GM12878 (cell line): Measurements from ENCODE around the gene WDFY3. TPM values are rescaled to one million over a fixed set of nuclear protein-coding genes. Genes with fewer than 3 reads are reported as not detected.

Source experiments
- ATAC-seq: fragments of 200-7000 bp; cut with Tn5 transposase; 3 replicates; pipeline ENCODE4 v1.9.1; 2020; ENCODE audit warnings: mild to moderate bottlenecking, moderate library complexity
- BruUV-seq: library from RNA; stranded (reverse); fragments of 400-500 nt; replicated peaks from 2 replicates; lab custom pipeline; 2021; lab: Mats Ljungman, UMichigan
- CTCF ChIA-PET: fragments of 300-600 bp; sonication (Branson Sonifier 250); formaldehyde crosslinking; extraction: SDS; loops from one replicate; lab custom pipeline; 2021; ENCODE audit warnings: inconsistent platforms; lab: Yijun Ruan, JAX
- POLR2A ChIA-PET: fragments of 350-600 bp; formaldehyde crosslinking; extraction: SDS; loops from one replicate; lab custom pipeline; 2021; ENCODE audit warnings: inconsistent platforms; lab: Charles Lee
- RAD21 ChIA-PET: fragments of 300-600 bp; sonication (Branson Sonifier 250); formaldehyde crosslinking; loops from one replicate; lab custom pipeline; 2023; ENCODE audit warnings: antibody characterized with exemption; ENCODE audit not compliant: unreplicated experiment; lab: Charles Lee
- SMC1A ChIA-PET: fragments of 300-600 bp; sonication (Branson Sonifier 250); formaldehyde crosslinking; loops from one replicate; lab custom pipeline; 2023; ENCODE audit not compliant: unreplicated experiment, uncharacterized antibody; lab: Charles Lee
- DNase-seq: peaks from one replicate; pipeline ENCODE4 v3.0.0-alpha.2; 2011; ENCODE audit warnings: low read depth, low spot score
- FAIRE-seq: peaks from 3 replicates; lab custom pipeline; 2011; peaks lifted over from hg19 to GRCh38; lab: Jason Lieb, UNC
- H2AFZ ChIP-seq: 2 replicates; pipeline ENCODE4 v1.6.0; 2011; ENCODE audit warnings: low read depth, low read length, control low read depth; ENCODE audit not compliant: control insufficient read depth
- H3K27ac ChIP-seq: 2 replicates; pipeline ENCODE4 v1.5.1; 2011; ENCODE audit warnings: control low read depth; ENCODE audit not compliant: control insufficient read depth, insufficient read depth
- H3K27me3 ChIP-seq, 2 experiments: replicated peaks in 1 of 2; 2 replicates each; pipeline versions ENCODE4 v1.6.0 to v1.6.1; 2011; ENCODE audit warnings: low read length in 1 of 2; ENCODE audit not compliant: control insufficient read depth in 2 of 2, insufficient read depth in 2 of 2
- H3K36me3 ChIP-seq, 2 experiments: 2 replicates each; pipeline ENCODE4 v1.5.1; 2011; ENCODE audit warnings: low read length in 1 of 2; ENCODE audit not compliant: control insufficient read depth in 2 of 2, insufficient read depth in 2 of 2
- H3K4me1 ChIP-seq: 2 replicates; pipeline ENCODE4 v1.6.1; 2011; ENCODE audit warnings: mild to moderate bottlenecking, low read length, moderate library complexity, mixed read lengths; ENCODE audit not compliant: control insufficient read depth, insufficient read depth
- H3K4me2 ChIP-seq: 2 replicates; pipeline ENCODE4 v1.6.0; 2011; ENCODE audit warnings: control low read depth; ENCODE audit not compliant: control insufficient read depth, insufficient read depth
- H3K4me3 ChIP-seq: fragments of 200-600 bp; sonication (generic); 2 replicates; pipeline ENCODE4 v1.5.1; 2016
- H3K79me2 ChIP-seq: 2 replicates; pipeline ENCODE4 v1.6.0; 2011; ENCODE audit warnings: low read length; ENCODE audit not compliant: control insufficient read depth, insufficient read depth
- H3K9ac ChIP-seq: 2 replicates; pipeline ENCODE4 v1.8.0; 2011; ENCODE audit warnings: low read length, control low read depth, mixed read lengths; ENCODE audit not compliant: control insufficient read depth, insufficient read depth
- H3K9me3 ChIP-seq: replicated peaks from 3 replicates; pipeline ENCODE4 v1.5.1; 2011; ENCODE audit warnings: mild to moderate bottlenecking, low read length; ENCODE audit not compliant: control insufficient read depth, insufficient read depth
- H4K20me1 ChIP-seq: 2 replicates; pipeline ENCODE4 v1.6.0; 2011; ENCODE audit not compliant: control insufficient read depth, insufficient read depth
- HSF1 ChIP-seq: fragments of 150-350 bp; IDR thresholded peaks from 2 replicates; pipeline ENCODE4 v1.6.1; 2014; ENCODE audit warnings: mild to moderate bottlenecking, low read depth, low read length
- WGBS: methylation state at CpG from one replicate; pipeline ENCODE4 v1.1.6; 2016; ENCODE audit warnings: low lambda C conversion rate; ENCODE audit not compliant: insufficient replicate concordance, insufficient coverage; ENCODE audit errors: missing lambda C conversion rate; 5-methylcytosine and 5-hydroxymethylcytosine counted together
- in situ Hi-C: fragments of 300-500 bp; cut with MboI; formaldehyde crosslinking; loops from 9 replicates; pipeline ENCODE4 v1.14.3; 2018; ENCODE audit warnings: mixed read lengths
- intact Hi-C: fragments of 100-400 bp; cut with micrococcal nuclease; formaldehyde crosslinking; loops from one replicate; pipeline ENCODE4 v1.14.2; 2022; ENCODE audit not compliant: unreplicated experiment
- polyA plus RNA-seq, 11 experiments: library from polyadenylated mRNA; depleted of rRNA in 4 of 11; unstranded in 6 of 11; stranded (reverse) in 5 of 11; fragments of >200 nt; fragmentation: Nextera tagmentation in 4 of 11; fragmentation: Illumina TruSeq in 1 of 11; extraction: Ambion mirVana in 4 of 11; extraction: Trizol in 1 of 11; gene quantifications; 1 replicate in 1 of 11; 2 replicates in 10 of 11; pipeline versions ENCODE4 v1.2.1 to v1.2.3, GENCODE V29; 2011 to 2016; ENCODE audit warnings: inconsistent platforms in 2 of 11, missing spikeins in 2 of 11, low read depth in 1 of 11
- total RNA-seq, 4 experiments: library from RNA; depleted of rRNA in 3 of 4; stranded (reverse); fragments of >200 nt in 3 of 4; fragmentation: Illumina TruSeq in 1 of 4; extraction: Trizol in 1 of 4; gene quantifications; 2 replicates each; pipeline versions ENCODE4 v1.2.1 to v1.2.3, GENCODE V29; 2013 to 2021
- TF ChIP-seq, protein P1 (sequence below): fragments of 450-650 bp; IDR thresholded peaks from 2 replicates; pipeline ENCODE4 v1.6.1; 2018; ENCODE audit warnings: mild to moderate bottlenecking, low read depth, moderate library complexity; ENCODE audit not compliant: partially characterized antibody
- TF ChIP-seq, protein P2 (sequence below): fragments of 450-650 bp; formaldehyde crosslinking; IDR thresholded peaks from 2 replicates; pipeline ENCODE4 v1.4.0; 2022; ENCODE audit warnings: mild to moderate bottlenecking, moderate library complexity

Gene WDFY3
- total and polyA plus RNA-seq, 10 of the 15 experiments (the other 5 are each of a cell fraction or from before 2014, with no cell fraction given): 0.01 to 0.23 (median 0.12) TPM; not detected in 2

DNA sequence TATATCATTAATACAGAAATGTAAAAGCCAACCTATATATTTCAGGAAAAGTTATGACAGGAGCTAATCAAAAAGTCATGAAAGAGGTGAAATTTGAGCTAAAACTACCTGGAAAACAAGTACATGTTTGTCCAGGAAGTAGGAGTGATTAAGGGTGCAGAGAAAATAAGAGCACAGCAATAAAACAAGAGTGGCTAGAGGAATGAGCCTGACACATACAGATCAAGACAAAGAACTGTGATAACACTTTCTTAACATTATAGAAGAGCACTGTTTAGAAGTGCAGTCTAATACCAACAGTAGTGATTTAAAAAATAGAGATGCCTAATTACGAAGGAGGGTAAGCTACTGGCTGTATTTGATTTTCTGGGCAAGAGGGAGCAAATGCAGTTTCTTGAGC, 125.1 kb downstream of the WDFY3 start:
- Histone ChIP-seq H3K27me3 (no peaks in the 10 kb centered on the region), H3K9me3 (no peaks in the 10 kb centered on the region), H2AFZ (no peak overlapping the region), H3K4me2 (no peak overlapping the region), H3K4me3 (no peak overlapping the region), H3K4me1 (no peaks in the 10 kb centered on the region), H3K79me2 (no peaks in the 10 kb centered on the region), H4K20me1 (no peaks in the 10 kb centered on the region), H3K27ac (no peak overlapping the region), H3K9ac (no peak overlapping the region), H3K36me3 (no peaks in the 10 kb centered on the region)
- no peak for ATAC-seq
- intact Hi-C loops: no loop called here
- RAD21 ChIA-PET: no interaction called here
- in situ Hi-C loops: no loop called here
- CTCF ChIA-PET: interaction anchor here (0.6 kb wide), 1 partner anchor 171 kb away, joined by 3 read pairs; no protein-coding TSS in a partner anchor
- TF ChIP-seq, protein P1, sequence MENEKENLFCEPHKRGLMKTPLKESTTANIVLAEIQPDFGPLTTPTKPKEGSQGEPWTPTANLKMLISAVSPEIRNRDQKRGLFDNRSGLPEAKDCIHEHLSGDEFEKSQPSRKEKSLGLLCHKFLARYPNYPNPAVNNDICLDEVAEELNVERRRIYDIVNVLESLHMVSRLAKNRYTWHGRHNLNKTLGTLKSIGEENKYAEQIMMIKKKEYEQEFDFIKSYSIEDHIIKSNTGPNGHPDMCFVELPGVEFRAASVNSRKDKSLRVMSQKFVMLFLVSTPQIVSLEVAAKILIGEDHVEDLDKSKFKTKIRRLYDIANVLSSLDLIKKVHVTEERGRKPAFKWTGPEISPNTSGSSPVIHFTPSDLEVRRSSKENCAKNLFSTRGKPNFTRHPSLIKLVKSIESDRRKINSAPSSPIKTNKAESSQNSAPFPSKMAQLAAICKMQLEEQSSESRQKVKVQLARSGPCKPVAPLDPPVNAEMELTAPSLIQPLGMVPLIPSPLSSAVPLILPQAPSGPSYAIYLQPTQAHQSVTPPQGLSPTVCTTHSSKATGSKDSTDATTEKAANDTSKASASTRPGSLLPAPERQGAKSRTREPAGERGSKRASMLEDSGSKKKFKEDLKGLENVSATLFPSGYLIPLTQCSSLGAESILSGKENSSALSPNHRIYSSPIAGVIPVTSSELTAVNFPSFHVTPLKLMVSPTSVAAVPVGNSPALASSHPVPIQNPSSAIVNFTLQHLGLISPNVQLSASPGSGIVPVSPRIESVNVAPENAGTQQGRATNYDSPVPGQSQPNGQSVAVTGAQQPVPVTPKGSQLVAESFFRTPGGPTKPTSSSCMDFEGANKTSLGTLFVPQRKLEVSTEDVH: no peak
- TF ChIP-seq, protein P2, sequence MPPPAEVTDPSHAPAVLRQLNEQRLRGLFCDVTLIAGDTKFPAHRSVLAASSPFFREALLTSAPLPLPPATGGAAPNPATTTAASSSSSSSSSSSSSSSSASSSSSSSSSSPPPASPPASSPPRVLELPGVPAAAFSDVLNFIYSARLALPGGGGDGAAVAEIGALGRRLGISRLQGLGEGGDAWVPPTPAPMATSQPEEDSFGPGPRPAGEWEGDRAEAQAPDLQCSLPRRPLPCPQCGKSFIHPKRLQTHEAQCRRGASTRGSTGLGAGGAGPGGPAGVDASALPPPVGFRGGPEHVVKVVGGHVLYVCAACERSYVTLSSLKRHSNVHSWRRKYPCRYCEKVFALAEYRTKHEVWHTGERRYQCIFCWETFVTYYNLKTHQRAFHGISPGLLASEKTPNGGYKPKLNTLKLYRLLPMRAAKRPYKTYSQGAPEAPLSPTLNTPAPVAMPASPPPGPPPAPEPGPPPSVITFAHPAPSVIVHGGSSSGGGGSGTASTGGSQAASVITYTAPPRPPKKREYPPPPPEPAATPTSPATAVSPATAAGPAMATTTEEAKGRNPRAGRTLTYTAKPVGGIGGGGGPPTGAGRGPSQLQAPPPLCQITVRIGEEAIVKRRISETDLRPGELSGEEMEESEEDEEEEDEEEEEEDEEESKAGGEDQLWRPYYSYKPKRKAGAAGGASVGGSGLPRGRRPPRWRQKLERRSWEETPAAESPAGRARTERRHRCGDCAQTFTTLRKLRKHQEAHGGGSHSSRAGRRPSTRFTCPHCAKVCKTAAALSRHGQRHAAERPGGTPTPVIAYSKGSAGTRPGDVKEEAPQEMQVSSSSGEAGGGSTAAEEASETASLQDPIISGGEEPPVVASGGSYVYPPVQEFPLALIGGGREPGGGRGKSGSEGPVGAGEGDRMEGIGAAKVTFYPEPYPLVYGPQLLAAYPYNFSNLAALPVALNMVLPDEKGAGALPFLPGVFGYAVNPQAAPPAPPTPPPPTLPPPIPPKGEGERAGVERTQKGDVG (CRISPR knock-in tag): no peak
- TF ChIP-seq HSF1: no peak
- no TSS peak for BruUV-seq
- 52% methylated on average over 1 of the region's 1 CpG for WGBS
- POLR2A ChIA-PET: interaction anchor here (0.6 kb wide), 1 partner anchor 423 kb away, joined by 6 read pairs; no protein-coding TSS in a partner anchor
- SMC1A ChIA-PET: interaction anchor here (1.0 kb wide), 1 partner anchor 20 kb away, joined by 4 read pairs; no protein-coding TSS in a partner anchor
- FAIRE-seq: no peak
- no peak for DNase-seq
